GM21526 (cell line): ENCODE results near the gene TCF7L2.
"Not testable (repeated sequence)": the region's sequence is repeated elsewhere in the genome, so short reads cannot be mapped to it uniquely, and the experiment has no call there.

ENCODE experiments used
- ATAC-seq: cut with Tn5 transposase; IDR thresholded peaks from one replicate; pipeline ENCODE4 v1.9.1; 2021; ENCODE audit warnings: moderate library complexity; ENCODE audit not compliant: unreplicated experiment, low FRiP score

The TCF7L2 gene

DNA sequence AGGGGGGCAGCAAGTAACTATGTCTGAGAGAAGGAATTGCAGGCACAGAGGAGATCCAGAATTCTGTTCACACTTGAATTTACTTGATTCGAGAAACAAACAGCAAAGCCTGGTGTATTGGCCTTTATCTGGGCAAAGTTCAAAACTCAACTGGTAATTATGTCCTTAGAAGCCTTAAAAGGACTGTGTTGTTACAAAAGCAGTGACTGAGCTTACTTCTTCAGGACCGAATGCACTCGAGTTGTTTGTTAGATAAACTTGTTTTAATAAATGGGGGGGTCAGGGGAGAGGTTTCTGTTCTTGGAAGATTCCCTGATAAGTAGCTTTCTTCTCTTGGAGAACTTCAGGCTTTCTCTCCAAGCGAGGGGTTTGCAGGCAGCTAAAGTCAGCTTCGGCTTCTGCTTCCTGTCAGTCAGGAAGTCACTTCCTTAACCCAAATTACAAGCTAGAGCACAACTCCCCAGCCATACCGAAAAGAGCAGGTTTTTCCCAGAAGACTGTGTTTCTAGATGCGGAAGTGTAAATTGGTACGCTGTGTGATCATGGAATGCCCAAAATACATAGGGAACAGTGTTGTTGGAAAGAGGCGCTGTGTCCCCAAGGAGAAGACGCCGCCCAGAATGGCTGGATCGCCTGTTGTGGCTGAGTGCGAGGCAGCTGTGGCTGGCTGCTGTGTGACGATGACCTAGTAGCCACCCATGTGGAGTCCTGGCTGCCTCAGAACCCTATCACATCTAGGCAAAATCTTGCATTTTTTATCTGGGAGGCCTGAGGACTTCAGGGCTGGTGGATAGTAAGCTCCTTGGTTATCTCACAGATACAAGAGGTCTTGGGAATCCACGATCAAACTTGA is 110.4 kb downstream of the TCF7L2 start:
- no peak for ATAC-seq

DNA sequence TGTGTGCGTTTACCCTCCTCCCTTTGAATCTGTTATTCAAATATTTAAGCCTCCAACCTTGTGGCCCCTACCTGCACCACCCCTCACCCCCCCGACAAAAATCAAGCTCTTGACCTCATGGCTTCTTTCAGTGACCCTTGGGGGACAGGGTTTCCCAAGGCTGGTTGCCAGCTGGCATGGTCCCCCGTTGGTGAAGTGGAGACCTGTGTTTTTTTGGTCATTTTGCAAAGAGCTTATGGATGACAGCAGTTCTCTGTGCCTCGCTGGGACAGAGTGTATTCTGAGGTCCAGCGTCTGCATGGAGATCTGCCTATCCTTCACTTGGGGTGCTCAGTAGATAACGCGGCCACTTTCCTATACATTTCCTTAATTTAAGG is 111.0 kb downstream of the TCF7L2 start:
- no peak for ATAC-seq

DNA sequence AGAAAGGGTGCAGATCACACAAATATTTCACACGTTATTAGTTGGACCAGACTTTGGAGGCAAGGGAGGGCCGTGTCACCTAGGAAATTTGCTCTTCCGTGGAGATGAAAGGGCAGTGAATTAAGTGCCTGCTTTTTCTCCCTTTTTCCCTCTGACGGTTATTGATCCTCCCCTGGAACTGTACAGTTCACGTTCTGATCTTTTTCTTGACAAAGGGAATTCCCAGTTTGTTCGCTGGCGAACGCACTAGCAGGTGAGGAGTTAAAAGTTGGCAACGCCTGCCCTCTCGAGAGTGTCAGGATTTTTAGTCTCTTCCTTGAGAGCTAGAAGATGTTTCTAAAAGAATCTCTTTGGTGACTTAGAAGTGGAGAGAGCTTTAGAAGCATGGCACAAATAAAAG is 111.5 kb downstream of the TCF7L2 start:
- ATAC-seq: no peak

DNA sequence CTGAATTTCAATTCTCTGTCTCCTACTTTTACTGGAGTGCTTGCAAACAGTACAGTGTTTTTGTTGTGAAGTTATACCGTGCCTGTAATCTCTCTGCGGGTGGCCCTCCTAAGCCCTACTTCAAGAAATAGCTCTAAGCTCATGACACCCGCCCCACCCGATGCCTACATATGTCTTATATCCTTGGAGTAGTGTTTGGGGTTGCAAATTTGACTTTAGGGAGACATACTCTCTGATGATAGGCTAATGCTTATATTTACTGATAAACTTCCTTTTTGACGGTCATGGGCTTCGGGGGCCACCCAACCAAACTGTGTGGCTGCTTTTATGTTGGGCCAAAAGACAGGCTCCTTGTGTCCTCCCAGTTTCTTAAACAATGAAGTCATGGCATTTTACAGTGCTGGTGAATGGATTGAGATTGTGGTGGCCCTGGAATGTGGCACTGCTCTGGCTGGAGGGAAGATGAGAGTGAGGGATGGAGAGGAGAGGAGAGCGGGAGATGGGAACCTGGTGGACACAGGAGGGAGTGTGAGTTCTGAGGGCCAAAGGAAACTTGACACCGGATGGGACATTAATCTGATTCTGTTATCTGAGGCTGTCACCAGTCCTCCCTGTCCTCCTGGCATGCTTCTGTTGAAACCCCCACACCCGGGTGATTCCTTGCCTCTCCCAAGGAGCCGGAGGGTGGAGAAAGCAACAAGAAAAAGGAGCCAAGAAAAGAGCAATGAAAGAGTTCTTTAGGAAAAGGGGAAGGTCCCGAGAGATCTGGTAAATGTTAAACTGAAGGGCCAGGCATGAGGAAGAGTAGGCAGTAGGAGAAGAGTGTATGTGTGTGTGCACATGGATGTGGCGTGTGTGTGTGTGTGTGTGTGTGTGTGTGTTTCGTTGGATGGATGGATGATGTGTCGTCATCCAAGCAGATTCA is 113.3 kb downstream of the TCF7L2 start:
- no peak for ATAC-seq

DNA sequence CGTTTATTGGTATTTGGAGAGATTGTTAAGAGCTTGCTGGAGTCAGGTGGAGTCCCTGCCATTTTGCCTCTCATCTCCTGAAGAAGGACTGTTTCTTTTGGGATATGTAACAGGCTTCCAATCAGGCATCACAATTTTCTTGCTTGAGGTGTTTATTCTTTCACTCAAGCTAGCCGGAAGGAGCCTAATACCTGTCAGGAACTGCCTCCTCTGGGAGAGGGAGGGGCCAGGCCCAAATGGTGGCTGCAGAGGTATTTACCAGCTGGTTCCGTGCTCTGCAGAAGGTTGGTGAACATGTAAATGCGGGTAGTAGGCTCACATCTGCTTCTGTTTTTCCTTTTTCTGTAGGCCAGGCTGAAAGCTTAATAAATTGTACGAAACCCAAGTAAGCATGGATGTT is 114.0 kb downstream of the TCF7L2 start:
- ATAC-seq: no peak

DNA sequence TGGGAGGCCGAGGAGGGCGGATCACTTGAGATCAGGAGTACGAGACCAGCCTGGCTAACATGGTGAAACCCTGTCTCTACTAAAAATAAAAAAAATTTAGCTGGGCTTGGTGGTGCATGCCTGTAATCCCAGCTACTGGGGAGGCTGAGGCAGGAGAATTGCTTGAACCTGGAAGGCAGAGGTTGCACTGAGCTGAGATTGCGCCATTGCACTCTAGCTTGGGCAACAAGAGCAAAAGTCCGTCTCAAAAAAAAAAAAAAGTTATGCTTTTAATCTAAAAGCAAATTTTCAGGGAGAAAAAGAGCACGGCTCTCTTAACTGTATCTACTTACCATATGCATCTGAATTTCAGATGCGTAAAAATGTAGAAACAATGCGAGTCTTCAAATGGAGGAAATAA is 116.1 kb downstream of the TCF7L2 start:
- not testable (repeated sequence) for ATAC-seq

DNA sequence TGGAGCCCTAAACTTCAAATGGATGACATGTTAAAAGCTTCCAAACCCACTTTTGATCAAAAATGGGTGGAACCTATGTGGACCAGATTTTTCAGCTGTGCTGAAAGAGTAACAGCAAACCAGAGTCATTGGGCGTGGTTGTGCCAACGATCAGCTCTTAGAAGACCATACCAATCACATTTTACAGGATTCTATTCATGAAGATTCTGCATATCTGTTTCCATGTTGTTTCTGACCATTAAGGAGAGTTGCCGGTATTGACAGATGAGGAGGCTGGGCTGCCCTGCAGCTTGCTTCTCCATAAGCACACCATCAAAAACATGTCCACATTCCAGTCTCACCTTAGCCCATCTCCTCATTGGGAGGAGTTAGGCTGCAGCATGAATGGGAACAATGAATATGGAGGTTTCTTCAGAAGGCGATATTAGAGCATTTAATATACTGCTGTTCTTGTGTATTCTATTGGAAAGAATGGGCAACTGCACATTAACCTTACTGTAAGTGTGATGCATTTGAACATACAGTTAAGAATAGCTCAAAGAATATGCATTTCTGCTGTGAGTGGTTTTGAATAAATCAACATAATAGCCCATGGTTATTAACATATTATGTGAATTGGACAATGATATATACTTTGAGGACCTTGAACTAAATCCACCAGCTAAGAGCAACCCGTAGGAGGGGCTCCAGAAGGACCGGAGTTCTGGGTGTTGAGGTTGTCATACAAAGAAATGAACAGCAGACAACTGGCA is 116.7 kb downstream of the TCF7L2 start:
- ATAC-seq: no peak

DNA sequence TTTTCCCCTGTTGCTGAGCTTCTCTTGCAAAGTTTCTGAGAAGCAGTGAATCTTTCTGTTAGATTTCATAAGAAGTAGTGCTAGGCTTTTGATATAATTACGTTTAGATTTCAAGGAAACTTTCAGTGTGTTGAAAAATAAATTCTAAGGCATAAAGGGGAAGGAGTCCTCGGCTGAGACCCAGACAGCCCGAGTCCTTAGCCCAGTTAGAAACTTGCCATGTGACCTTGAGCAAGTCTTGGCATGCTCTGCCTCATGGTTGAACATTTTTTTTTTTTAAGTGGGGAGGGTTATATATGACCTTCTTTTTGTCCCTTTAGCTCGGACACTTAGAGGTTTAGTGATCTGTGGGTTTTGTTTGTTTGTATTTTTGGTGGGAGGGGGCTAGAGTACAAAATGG is 117.5 kb downstream of the TCF7L2 start:
- ATAC-seq: no peak

DNA sequence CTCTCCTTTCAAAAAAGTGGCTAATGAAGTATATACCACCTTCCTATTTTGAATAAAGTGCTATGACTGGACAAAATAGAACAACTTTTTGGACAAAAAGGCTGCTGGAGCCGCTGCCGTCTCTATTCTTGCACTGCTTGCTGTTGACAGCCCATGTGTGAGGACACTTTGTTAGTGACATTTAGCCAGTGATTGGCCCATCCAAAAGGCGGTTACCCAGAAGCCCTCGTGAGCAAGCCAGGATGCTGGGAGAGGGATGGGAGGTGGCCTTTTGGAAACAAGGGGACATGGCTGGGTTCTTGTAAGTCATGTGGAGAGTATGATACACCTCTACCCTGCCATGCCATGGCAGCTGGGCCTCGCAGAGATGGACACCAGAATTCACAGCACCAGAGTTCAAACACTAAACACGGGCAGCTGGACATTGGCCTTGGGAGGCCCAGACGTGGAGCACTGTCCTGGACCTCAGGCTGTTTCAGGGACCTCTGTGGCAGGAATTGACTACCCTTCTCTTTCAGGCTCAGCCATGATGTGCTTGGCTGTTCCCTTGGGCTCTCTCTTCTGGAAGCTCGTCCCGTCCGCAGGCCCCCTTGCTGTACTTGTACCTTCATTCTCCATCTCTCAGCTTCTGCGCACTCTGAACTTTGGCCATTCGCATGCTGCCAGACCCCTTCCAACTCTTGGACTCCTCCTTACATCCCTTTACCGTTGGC is 118.3 kb downstream of the TCF7L2 start:
- ATAC-seq: no peak

DNA sequence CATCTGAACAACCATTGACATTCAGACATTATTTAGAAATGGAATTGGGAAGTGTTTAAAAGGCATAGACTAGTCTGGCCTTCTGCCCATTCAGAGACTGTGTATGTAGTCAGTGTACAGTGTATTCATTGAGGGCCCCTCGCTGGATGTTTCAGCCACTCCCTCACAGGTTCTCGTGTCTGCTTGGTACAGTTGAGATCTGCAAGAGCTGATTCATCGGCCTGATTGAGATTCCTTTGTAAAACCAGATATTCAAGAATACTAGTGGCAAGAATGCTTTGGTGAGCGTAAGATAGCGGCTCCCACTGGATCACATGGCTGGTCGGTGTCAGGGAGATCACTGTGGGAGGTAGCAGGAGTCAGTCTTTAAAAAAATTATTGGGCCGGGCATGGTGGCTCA is 119.5 kb downstream of the TCF7L2 start:
- ATAC-seq: no peak

DNA sequence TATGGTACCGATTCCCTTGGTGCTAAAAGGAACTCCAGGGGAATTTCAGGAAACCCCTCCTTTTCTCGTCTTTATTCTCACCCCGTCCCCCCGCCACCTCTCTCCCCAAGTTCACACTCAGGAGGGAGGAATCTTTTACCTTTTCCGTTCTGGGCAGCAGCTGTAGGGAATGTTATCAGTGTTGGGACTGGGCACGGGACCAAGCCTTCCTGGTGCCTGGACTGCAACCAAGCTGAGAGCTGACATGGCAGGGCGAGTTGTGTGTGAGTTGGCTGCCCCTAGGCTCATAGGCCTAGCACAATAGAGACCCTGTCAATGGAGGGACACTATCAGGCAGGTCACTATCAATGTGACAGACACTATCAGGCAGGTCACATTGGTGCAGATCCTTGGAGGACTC is 121.4 kb downstream of the TCF7L2 start:
- no peak for ATAC-seq

DNA sequence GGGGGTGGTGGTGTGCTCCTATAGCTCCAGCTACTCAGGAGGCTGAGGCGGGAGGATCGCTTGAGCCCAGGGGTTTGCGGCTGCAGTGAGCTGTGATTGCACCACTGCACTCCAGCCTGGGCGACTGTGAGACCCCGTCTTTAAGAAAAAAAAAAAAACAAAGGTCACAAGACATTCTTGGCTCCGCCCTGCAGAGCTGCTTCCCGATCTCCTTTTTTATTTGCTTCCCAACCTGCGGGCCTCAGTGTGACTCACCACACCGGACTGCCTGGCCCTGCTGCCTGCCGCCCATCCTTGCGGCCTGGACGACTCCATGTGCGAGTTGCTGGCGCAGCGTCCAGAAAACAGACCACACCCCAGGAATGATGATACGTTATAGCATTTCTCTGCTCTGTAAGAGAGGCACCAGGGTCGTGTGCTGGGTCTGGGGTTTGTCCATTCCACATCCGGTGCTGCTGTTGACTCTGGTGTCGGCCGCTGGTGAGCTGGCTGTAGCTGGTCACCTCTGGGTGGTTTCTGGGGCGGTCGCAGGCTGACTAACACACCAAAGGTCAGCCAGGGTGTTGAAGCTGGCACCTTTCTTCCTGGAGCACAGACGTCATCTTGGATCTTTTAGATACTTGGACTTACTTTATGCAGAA is 123.6 kb downstream of the TCF7L2 start:
- ATAC-seq: no peak

DNA sequence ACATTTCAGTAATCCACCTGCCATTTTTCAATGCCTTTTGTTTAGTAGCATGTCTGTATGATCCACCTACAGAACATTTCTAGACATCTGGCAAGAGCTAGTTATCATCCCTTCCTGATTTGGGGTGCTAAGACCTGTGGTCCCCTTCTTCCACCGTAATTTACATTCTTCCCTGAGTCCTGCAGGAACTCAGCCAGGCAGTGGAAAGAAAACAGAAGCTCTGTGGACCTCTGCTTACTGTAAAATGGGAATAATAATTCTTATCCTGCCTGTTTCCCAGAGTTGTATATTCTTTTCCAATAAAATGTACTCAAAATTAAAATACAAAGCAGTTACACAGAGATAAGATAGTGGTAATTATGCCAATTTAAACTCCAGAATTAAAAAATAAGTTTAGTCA is 126.9 kb downstream of the TCF7L2 start:
- no peak for ATAC-seq

DNA sequence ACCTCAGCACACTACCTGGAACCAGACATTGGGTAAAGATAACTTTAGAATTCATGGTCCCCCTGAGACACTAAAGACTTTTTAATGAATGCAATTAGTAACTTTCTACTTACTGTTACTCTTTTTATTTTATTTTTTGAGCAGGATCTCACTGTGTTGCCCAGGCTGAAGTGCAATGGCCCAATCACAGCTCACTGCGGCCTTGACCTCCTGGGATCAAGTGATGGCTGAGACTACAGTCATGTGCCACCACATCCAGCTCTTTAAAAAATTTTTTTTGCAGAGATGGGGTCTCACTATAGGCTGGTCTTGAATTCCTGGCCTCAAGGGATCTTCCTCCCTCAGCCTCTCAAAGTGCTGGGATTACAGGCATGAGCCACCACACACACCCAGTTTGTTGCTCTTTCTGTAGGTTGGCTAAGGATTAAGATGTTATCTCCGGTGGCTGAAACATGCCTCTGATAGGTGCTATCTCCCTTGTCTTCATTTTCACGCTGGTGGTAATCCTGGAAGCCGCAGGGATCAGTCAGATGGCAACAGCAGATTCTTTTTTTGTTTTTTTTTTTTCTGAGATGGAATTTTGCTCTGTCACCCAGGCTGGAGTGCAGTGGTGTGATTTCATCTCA is 128.3 kb downstream of the TCF7L2 start:
- ATAC-seq: no peak

DNA sequence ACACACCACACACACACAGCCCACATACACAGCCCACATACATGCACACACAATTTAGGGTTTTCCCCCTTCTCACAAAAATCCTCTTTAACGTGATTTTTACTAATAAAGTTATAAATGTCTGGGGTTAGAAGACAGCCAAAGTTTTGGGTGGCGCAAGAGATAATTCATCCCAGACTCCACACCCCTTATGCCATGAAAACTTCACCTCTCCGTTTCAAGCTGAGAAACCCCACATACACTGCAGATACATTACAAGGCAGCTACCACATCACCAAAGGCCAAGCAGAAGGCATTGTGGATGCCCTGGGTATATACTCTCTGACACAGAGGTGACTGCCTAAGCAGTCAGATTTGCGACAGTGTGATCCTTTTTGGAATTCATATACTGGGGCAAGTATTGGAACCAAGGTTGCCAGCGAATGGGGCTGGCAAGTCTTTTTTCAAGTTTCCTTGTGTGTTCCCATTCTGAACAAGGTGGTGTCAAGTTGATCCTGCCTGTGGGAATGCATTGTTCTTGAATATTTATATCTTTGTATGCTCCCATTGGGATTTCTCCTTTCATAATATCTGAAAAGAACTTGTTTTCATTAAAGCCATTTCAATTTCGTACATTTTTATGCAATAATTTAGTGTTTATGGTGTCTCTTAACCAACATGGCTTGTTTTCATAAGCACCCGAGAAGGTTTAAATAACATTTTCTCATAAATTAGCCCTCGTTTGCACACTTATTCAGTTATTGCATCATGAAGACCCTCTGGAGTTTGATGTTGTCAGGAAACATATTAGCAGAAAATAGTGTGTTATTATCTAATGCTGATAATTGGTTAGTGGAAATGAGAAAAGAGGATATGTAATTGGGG is 130.2 kb downstream of the TCF7L2 start:
- ATAC-seq: no peak

DNA sequence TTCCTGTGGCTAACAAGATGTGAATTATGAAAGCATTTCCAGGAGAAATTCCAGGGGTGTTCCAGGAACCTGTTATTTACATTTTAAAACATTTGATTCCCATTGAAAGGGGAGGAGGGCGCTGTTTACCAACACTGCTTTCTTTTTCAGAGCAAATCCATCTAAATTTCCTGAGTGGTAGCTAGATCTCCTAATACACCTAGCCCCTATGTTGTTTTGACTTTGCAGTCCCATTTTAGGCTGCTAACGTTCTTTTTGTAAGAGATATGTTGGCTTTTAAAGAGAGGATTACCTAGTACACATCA is 130.8 kb downstream of the TCF7L2 start:
- no peak for ATAC-seq

DNA sequence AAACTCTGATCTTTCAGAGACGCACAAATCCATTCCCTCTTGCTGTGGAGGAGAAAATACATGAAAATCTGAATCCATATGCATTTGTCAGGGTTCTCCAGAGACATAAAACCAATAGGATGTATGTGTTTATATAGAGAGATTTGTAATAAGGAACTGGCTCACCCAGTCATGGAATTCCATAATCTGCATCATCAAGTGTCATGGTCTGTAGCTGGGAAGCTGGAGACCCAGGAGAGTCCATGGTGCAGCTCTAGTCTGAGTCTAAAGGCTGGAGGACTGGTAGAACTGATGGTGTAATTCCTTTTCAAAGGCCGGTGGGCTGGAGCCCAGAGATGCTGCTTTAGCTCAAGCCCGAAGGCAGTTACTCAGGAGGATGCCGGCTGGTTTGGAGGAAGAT is 134.0 kb downstream of the TCF7L2 start:
- no peak for ATAC-seq

DNA sequence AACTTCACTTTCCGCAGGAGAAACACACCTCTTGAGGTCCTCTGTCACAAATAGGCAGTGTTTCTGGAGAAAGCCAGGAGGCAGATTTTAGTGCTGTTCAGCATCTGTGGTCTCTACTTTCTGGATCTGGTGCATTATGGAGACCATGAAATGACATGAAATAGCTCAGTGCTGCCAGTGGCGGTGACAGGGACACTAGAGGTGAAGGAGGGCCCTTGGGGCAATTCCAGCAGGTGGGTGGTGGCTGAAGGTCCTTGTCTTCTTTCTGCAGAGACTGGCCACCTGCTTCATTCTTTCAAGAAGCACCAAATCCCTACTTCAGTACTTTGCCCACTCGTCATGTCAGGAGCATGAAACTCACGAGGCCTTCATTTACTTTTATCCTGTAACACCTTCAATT is 135.7 kb downstream of the TCF7L2 start:
- no peak for ATAC-seq

DNA sequence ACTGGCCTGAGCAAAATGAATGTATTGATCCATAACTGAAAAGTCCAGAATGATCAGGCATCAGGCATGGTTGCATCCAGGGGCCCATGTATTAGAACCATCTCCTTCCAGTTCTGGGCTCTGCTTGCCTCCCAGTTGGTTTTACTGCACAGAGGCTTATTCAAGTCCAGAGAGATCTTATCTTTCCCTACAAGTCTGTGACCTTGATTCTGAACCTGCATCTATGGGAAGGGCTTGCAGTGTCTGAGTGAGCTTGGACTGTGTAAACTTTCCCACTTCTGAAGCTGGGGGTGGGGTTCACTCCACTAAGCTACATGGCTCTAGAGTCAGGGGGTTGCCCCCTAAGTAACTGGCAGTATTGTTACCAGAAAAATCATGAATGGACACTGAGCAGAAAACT is 136.2 kb downstream of the TCF7L2 start:
- no peak for ATAC-seq
